Stomach smooth muscle (tissue), 2 donors: ENCODE measurements around the gene LRRC74A.

Experiments
- H3K27ac ChIP-seq: one replicate; pipeline ENCODE4 v1.7.0; 2013; ENCODE audit warnings: mild to moderate bottlenecking, low read length, inconsistent platforms
- H3K27me3 ChIP-seq, 2 donors: one replicate each; pipeline ENCODE4 v1.7.0; 2013; ENCODE audit warnings: low read length in 2 of 2; ENCODE audit not compliant: insufficient read depth in 2 of 2, control insufficient read depth in 1 of 2
- H3K36me3 ChIP-seq, 2 donors: one replicate each; pipeline ENCODE4 v1.7.0; 2013; ENCODE audit warnings: low read length in 2 of 2; ENCODE audit not compliant: control insufficient read depth in 2 of 2, insufficient read depth in 2 of 2
- H3K4me1 ChIP-seq: one replicate; pipeline ENCODE4 v1.7.0; 2013; ENCODE audit warnings: low read length; ENCODE audit not compliant: control insufficient read depth, insufficient read depth
- H3K4me3 ChIP-seq, 2 donors: one replicate each; pipeline ENCODE4 v1.7.0; 2013; ENCODE audit warnings: low read length in 2 of 2
- H3K9ac ChIP-seq, 2 donors: one replicate each; pipeline ENCODE4 v1.7.0; 2013; ENCODE audit warnings: low read length in 2 of 2, mild to moderate bottlenecking in 1 of 2
- H3K9me3 ChIP-seq, 2 donors: one replicate each; pipeline ENCODE4 v1.7.0; 2013; ENCODE audit warnings: low read length in 2 of 2; ENCODE audit not compliant: control insufficient read depth in 2 of 2
- donor health status: healthy.
- donor health status: Pancreatic carcinoma.

Gene LRRC74A

GRCh38 chr14:76846331-76847047, 20.3 kb downstream of the LRRC74A start:
- H3K9ac ChIP-seq: no peak overlapping the region
- H3K9me3 ChIP-seq: no peaks in the 10 kb centered on the region
- no peak overlapping the region for H3K27ac ChIP-seq
- H3K4me3 ChIP-seq: no peak overlapping the region
- no peaks in the 10 kb centered on the region for H3K36me3 ChIP-seq
- H3K4me1 ChIP-seq: no peaks in the 10 kb centered on the region
- H3K27me3 ChIP-seq: peaks cover 3 to 5% of the 10 kb centered on the region in 2 donors

DNA sequence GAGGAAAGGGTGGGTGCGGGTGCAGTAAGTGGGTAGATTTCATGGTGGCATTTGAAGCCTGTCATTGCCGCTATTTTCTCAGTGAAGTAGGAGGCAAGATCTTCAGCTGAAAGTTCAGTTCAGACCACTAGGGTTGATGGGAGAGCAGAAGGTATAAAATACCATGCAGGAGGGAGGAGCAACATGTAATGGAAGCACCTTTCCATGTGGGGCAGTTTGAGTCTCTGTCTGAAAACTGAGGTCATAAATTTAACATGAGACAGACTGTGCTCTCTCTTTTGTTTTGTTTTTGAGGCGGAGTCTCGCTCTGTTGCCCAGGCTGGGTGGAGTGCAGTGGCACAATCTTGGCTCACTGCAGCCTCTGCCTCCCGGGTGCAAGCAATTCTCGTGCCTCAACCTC, 22.7 kb downstream of the LRRC74A start:
- H3K9me3 ChIP-seq: no peaks in the 10 kb centered on the region
- no peak overlapping the region for H3K27ac ChIP-seq
- H3K9ac ChIP-seq: no peak overlapping the region
- peaks cover 3 to 5% of the 10 kb centered on the region in 2 donors for H3K27me3 ChIP-seq
- H3K36me3 ChIP-seq: no peaks in the 10 kb centered on the region
- no peak overlapping the region for H3K4me3 ChIP-seq
- no peaks in the 10 kb centered on the region for H3K4me1 ChIP-seq

- no peaks in the 10 kb centered on the region for H3K36me3 ChIP-seq
- no peak overlapping the region for H3K9ac ChIP-seq
- no peak overlapping the region for H3K27ac ChIP-seq
- no peaks in the 10 kb centered on the region for H3K4me1 ChIP-seq
- H3K4me3 ChIP-seq: no peak overlapping the region
- no peaks in the 10 kb centered on the region for H3K9me3 ChIP-seq
- H3K27me3 ChIP-seq: peaks cover 0 to 2% of the 10 kb centered on the region in 2 donors
These were observed 28.9 kb downstream of the LRRC74A start for GRCh38 chr14:76855066-76855465.

GRCh38 chr14:76856769-76857168, 30.6 kb downstream of the LRRC74A start:
- no peaks in the 10 kb centered on the region for H3K4me1 ChIP-seq
- H3K27me3 ChIP-seq: peaks cover under 1 to 2% of the 10 kb centered on the region in 2 donors
- no peak overlapping the region for H3K27ac ChIP-seq
- H3K9me3 ChIP-seq: no peaks in the 10 kb centered on the region
- H3K36me3 ChIP-seq: no peaks in the 10 kb centered on the region
- no peak overlapping the region for H3K4me3 ChIP-seq
- H3K9ac ChIP-seq: no peak overlapping the region

GRCh38 chr14:76861574-76862255, 35.5 kb downstream of the LRRC74A start:
- H3K36me3 ChIP-seq: no peaks in the 10 kb centered on the region
- H3K4me3 ChIP-seq: no peak overlapping the region
- no peak overlapping the region for H3K9ac ChIP-seq
- H3K27me3 ChIP-seq: peaks cover 0 to 2% of the 10 kb centered on the region in 2 donors
- no peaks in the 10 kb centered on the region for H3K4me1 ChIP-seq
- H3K27ac ChIP-seq: no peak overlapping the region
- H3K9me3 ChIP-seq: no peaks in the 10 kb centered on the region

GRCh38 chr14:76862546-76863282, 36.5 kb downstream of the LRRC74A start:
- Histone ChIP-seq H3K9ac (no peak overlapping the region), H3K27ac (no peak overlapping the region), H3K36me3 (no peaks in the 10 kb centered on the region), H3K27me3 (peaks cover 0 to 3% of the 10 kb centered on the region in 2 donors), H3K9me3 (no peaks in the 10 kb centered on the region), H3K4me1 (no peaks in the 10 kb centered on the region), H3K4me3 (no peak overlapping the region)

- Histone ChIP-seq H3K27ac (no peak overlapping the region), H3K9ac (peak overlapping the region in 1 of 2 donors; percentile 5), H3K27me3 (peaks cover 0 to 7% of the 10 kb centered on the region in 2 donors), H3K36me3 (no peaks in the 10 kb centered on the region), H3K4me1 (no peaks in the 10 kb centered on the region), H3K4me3 (no peak overlapping the region), H3K9me3 (no peaks in the 10 kb centered on the region)
These were observed 37.7 kb downstream of the LRRC74A start for GRCh38 chr14:76863724-76864407.

DNA sequence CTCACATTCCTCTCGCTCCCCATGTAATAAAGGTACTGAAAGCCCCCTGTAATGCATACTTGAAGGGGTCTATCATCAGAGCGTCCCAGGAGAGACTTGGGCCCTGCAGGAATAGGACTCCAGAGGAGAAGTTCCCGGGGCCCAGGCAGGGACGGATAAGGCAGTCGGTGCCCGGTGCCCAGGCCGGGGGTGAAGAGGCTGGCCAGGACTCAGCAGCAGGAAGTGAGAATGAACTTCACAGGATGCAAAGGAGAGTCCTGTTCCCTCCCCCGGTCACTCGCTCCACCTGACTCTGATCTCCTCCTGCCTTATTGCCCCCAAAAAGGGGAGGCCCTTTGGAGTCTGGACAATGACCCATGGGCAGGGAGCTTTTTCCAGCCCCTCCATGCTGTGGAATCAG, 40.2 kb downstream of the LRRC74A start:
- no peaks in the 10 kb centered on the region for H3K9me3 ChIP-seq
- H3K4me3 ChIP-seq: no peak overlapping the region
- H3K27me3 ChIP-seq: peaks cover 2 to 9% of the 10 kb centered on the region in 2 donors
- no peak overlapping the region for H3K27ac ChIP-seq
- H3K4me1 ChIP-seq: no peaks in the 10 kb centered on the region
- no peaks in the 10 kb centered on the region for H3K36me3 ChIP-seq
- no peak overlapping the region for H3K9ac ChIP-seq

DNA sequence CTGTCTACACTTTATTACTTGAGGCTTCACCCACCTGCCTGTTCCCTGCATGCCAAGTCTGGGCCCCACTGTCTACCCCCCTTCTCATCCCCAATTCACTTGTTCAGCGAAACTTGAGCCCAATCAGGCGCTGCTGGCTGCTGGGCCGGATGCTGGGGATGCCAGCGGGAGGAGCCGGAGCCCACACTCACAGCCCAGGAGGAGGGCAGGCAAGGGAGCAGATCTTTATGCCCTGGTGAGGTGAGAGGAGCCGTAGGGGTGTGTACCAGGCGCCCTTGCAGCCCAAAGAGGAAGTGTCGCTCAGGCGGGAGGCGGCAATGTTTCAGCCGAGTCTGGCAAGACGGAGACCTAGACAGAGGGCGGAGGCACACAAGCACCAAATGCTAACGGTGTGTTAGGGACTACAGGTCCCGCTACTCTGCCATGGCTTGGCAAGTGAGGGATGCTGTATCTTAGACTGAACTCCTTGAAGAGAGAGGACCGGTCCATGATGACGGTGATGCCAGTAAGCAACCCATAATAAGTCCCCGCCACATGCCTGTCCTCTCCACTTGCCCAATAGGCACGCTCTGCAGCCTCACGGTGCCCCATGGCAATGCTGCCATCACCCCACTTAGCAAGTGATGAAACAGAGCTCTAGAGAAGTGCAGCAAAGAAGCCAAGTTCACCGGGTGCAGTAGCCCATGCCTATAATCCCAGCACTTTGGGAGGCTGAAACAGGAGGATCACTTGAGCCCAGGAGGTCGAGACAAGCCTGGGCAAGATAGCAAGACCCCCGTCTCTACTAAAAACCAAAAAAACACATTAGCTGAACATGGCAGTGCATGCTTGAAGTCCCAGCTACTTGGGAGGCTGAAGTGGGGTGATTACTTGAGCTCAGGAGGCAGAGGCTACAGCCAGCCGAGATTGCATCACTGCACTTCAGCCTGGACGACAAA, 41.6 kb downstream of the LRRC74A start:
- H3K4me1 ChIP-seq: no peaks in the 10 kb centered on the region
- no peak overlapping the region for H3K4me3 ChIP-seq
- no peak overlapping the region for H3K9ac ChIP-seq
- H3K27me3 ChIP-seq: peaks cover 2 to 7% of the 10 kb centered on the region in 2 donors
- H3K9me3 ChIP-seq: no peaks in the 10 kb centered on the region
- no peak overlapping the region for H3K27ac ChIP-seq
- no peaks in the 10 kb centered on the region for H3K36me3 ChIP-seq
